AG20443 (cell line): ENCODE results near the gene SYT3.
A peak's percentile ranks its signal among the peaks of the same experiment; 100 is the strongest.
"Not testable (repeated sequence)": the region's sequence is repeated elsewhere in the genome, so short reads cannot be mapped to it uniquely, and the experiment has no call there.

ENCODE experiments used
- DNase-seq: peaks from one replicate; pipeline ENCODE4 v3.0.0; 2012; ENCODE audit warnings: low spot score, mixed read lengths

SYT3 gene

GRCh38 chr19:50604264-50605073 is 35.2 kb downstream of the SYT3 start:
- not testable (repeated sequence) for DNase-seq

DNA sequence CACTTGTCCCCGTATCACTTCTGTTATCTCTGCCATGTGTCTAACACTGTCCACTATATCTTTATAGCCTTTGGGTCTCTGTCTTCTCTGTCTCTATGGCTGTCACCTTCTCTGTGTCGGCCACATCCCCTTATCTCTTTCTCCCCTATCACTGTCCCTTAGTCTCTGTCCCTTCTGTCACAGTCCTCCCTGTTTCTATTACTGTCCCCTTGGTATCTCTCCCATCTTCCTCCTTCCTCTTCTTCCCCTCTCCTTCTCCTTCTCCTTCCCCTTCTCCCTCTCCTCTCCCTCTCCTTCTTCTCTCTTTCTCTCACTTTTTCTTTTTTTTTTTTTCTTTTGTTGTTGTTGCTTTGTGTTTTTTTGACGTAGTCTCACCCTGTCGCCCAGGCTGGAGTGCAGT is 36.7 kb downstream of the SYT3 start:
- DNase-seq: no peak

GRCh38 chr19:50602496-50602895 is 37.2 kb downstream of the SYT3 start:
- DNase-seq: no peak

DNA sequence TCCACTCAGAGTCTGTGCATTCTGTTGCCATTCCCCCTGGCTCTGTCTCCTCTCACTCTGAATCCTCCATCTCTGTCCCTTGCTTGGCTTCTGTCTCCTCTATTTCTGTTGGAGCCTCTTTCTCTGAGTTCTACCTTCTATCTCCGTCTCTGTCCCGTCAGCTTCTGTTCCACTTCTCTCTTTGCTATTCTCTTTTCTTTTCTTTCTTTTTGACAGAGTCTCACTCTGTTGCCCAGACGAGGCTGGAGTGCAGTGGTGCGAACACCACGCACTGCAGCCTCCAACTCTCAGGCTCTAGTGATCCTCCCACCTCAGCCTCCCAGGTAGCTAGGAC is 37.6 kb downstream of the SYT3 start:
- DNase-seq: no peak

- no peak for DNase-seq
These were observed 38.1 kb downstream of the SYT3 start for GRCh38 chr19:50601407-50602088.

- DNase-seq: no peak
These were observed 40.3 kb downstream of the SYT3 start for GRCh38 chr19:50599427-50599826.

- no peak for DNase-seq
These were observed 49.5 kb downstream of the SYT3 start for GRCh38 chr19:50590191-50590590.

DNA sequence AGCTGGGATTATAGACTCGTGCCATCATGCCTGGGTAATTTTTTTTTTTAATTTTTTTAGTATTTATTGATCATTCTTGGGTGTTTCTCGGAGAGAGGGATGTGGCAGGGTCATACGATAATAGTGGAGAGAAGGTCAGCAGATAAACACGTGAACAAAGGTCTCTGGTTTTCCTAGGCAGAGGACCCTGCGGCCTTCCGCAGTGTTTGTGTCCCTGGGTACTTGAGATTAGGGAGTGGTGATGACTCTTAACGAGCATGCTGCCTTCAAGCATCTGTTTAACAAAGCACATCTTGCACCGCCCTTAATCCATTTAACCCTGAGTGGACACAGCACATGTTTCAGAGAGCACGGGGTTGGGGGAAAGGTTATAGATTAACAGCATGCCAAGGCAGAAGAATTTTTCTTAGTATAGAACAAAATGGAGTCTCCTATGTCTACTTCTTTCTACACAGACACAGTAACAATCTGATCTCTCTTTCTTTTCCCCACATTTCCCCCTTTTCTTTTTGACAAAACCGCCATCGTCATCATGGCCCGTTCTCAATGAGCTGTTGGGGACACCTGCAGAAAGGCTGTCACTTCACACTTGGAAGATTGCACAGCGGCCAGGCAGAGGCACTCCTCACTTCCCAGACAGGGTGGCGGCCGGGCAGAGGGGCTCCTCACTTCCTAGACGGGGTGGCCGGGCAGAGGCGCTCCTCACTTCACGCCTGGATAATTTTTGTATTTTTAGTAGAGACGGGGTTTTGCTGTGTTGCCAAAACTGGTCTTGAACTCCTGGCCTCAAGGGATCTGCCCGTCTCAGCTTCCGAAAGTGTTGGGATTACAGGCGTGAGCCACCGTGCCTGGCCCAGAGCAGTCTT is 57.7 kb downstream of the SYT3 start:
- not testable (repeated sequence) for DNase-seq

DNA sequence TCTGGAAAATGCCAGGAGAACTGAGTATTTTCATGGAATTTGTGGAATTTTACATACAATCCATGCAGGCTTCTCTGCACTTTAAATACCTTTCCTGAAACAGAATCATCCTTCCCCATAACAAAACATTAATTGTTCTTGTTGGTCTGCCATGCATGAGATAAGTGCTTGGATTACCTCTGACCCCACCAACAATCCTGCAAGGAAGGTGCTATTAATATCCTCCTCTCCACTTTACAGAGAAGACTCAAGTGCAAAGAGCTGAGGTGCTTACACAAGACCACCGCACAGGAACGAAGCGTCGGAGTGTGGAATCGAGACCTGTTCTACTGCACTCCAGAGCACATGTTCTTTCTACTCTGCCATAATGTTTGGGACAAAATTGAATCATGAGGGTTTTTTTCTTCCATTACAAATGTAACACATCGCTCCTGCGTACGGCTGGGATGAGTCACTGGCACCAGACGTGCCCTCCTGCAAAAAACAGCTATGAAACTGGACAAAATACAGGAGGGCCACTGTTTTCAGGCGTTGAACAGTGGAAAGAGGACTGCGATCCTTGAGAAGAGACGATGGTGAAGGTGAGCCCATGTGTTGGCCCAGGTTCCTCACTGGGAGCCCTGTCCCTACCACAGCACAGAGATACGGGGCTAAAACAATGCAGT is 58.6 kb downstream of the SYT3 start:
- DNase-seq: no peak

DNA sequence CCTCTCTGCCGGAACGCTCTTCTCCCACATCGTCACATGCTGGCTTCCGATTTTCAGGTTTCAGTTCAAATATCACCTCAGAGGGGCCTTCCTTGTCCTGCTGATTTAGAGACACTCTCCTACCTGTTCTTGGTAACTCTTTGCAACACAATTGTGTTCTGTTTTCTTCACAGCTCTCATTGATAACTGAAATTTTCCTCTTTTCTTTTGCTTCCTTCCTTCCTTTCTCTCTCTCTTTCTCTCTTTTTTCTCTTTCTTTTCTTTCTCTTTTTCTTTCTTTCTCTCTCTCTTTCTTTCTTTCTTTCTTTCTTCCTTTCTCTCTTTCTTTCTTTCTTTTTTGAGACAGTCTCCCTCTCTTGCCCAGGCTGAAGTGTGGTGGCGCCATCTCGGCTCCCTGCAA is 59.4 kb downstream of the SYT3 start:
- DNase-seq: no peak

DNA sequence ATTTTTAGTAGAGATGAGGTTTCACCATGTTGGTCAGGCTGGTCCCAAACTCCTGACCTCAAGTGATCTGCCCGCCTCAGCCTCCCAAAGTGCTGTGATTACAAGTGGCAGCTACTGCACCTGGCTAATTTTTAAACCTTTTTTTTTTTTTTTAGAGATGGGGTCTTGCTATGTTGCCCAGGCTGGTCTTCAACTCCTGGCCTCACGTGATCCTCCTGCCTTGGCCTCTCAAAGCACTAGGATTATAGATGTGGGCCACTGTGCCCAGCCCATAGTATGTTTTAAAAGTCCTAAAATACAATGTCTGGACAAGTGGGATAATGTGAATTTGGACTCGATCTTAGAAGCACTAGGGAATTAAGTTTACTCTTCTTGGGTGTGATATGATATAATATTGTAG is 62.9 kb downstream of the SYT3 start:
- not testable (repeated sequence) for DNase-seq

GRCh38 chr19:50573741-50574461 is 65.8 kb downstream of the SYT3 start:
- peak; percentile 7 for DNase-seq
